HepG2 (cell line): ENCODE measurements around the gene NDN. TPM values are rescaled to one million over a fixed set of nuclear protein-coding genes. Genes with fewer than 3 reads are reported as not detected.

ENCODE experiments used
- ATM ChIP-seq: fragments of 450-650 bp; IDR thresholded peaks from 2 replicates; pipeline ENCODE4 v1.7.1; 2017; ENCODE audit warnings: mild to moderate bottlenecking, borderline replicate concordance
- CREBL2 ChIP-seq: sonication (generic); formaldehyde crosslinking; IDR thresholded peaks from 2 replicates; pipeline ENCODE4 v1.8.1; 2023; ENCODE audit warnings: missing genetic modification reagents, mild to moderate bottlenecking, borderline replicate concordance
- FOXK1 ChIP-seq: sonication (generic); formaldehyde crosslinking; IDR thresholded peaks from 2 replicates; pipeline ENCODE4 v1.4.0; 2020; ENCODE audit warnings: low read depth, missing genetic modification reagents, borderline replicate concordance
- HMG20B ChIP-seq: conservative IDR thresholded peaks from 2 replicates; pipeline ENCODE4 v1.6.1; 2016; ENCODE audit warnings: missing genetic modification reagents, missing compliant biosample characterization
- RAD21 ChIP-seq: fragments of 450-650 bp; formaldehyde crosslinking; IDR thresholded peaks from 2 replicates; pipeline ENCODE4 v1.5.0; 2020; ENCODE audit warnings: mild to moderate bottlenecking
- SNAPC2 ChIP-seq: sonication (generic); formaldehyde crosslinking; IDR thresholded peaks from 2 replicates; pipeline ENCODE4 v1.8.1; 2022; ENCODE audit warnings: mild to moderate bottlenecking, missing genetic modification reagents
- SNAPC4 ChIP-seq: sonication (generic); formaldehyde crosslinking; IDR thresholded peaks from 2 replicates; pipeline ENCODE4 v1.4.0; 2020; ENCODE audit warnings: mild to moderate bottlenecking, missing genetic modification reagents
- XBP1 ChIP-seq: sonication (generic); formaldehyde crosslinking; IDR thresholded peaks from 2 replicates; pipeline ENCODE4 v1.5.0; 2020; ENCODE audit warnings: missing genetic modification reagents
- ZBTB33 ChIP-seq: sonication (generic); formaldehyde crosslinking; IDR thresholded peaks from 2 replicates; pipeline ENCODE4 v1.4.0; 2020; ENCODE audit warnings: missing genetic modification reagents
- ZNF530 ChIP-seq: sonication (generic); formaldehyde crosslinking; IDR thresholded peaks from 2 replicates; pipeline ENCODE4 v1.5.0; 2020; ENCODE audit warnings: low read depth, mild to moderate bottlenecking, missing genetic modification reagents
- ZNF552 ChIP-seq: sonication (generic); formaldehyde crosslinking; IDR thresholded peaks from 2 replicates; pipeline ENCODE4 v1.9.0; 2022; ENCODE audit warnings: missing genetic modification reagents, mild to moderate bottlenecking, borderline replicate concordance
- ZNF577 ChIP-seq: sonication (generic); formaldehyde crosslinking; IDR thresholded peaks from 2 replicates; pipeline ENCODE4 v1.4.0; 2020; ENCODE audit warnings: mild to moderate bottlenecking, low read depth, missing genetic modification reagents, borderline replicate concordance
- ZNF773 ChIP-seq: sonication (generic); formaldehyde crosslinking; IDR thresholded peaks from 2 replicates; pipeline ENCODE4 v1.4.0; 2020; ENCODE audit warnings: missing genetic modification reagents, borderline replicate concordance
- ZNF780A ChIP-seq: sonication (generic); formaldehyde crosslinking; IDR thresholded peaks from 2 replicates; pipeline ENCODE4 v1.8.0; 2022; ENCODE audit warnings: mild to moderate bottlenecking, missing genetic modification reagents, moderate library complexity
- polyA plus RNA-seq, 8 experiments: library from polyadenylated mRNA; depleted of rRNA in 3 of 8; stranded (reverse) in 7 of 8; unstranded in 1 of 8; fragments of >200 nt; fragmentation: Illumina TruSeq in 4 of 8; extraction: Trizol in 4 of 8; gene quantifications; 2 replicates each; pipeline versions ENCODE4 v1.2.1 to v1.2.3, GENCODE V29; 2011 to 2016; ENCODE audit warnings: low read depth in 4 of 8, missing spikeins in 1 of 8, mixed read lengths in 1 of 8; ENCODE audit not compliant: insufficient read depth in 1 of 8
- total RNA-seq, 5 experiments: library from RNA; depleted of rRNA; stranded (reverse); fragments of >200 nt; fragmentation: Illumina TruSeq; extraction: Trizol; gene quantifications; 2 replicates each; pipeline ENCODE4 v1.2.3, GENCODE V29; 2016; ENCODE audit warnings: low read depth in 1 of 5
- TF ChIP-seq, protein P1 (sequence below): sonication (generic); formaldehyde crosslinking; IDR thresholded peaks from 2 replicates; pipeline ENCODE4 v1.5.1; 2020; ENCODE audit warnings: mild to moderate bottlenecking, missing genetic modification reagents, borderline replicate concordance
- TF ChIP-seq, protein P2 (sequence below): sonication (generic); formaldehyde crosslinking; IDR thresholded peaks from 2 replicates; pipeline ENCODE4 v1.5.0; 2020; ENCODE audit warnings: missing genetic modification reagents

Gene NDN
- total and polyA plus RNA-seq, 2 of the 13 experiments (the other 11 are each of a cell fraction or from before 2014, with no cell fraction given), result 0.03 TPM; not detected in 1

DNA sequence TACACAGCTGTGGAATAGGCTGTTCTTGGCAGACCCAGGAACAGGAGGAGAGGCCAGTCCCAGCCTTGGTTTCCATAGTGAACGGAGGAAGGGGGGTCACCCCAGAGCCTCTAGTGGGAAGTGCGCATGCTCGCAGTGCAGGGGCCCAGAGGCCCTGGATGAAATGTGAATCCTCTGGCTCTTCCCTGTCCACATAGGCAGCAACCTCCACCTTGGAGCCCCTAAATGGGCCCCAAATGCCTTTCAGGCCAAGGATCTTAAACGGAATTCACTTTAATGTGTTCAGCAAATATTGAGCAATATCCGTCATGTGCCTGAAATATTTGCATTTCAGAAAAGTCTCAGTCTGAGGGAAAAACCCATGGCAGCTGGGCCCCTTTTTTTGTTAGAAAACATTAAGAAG is 3.3 kb upstream of the NDN start (continued):
- TF ChIP-seq SNAPC2 (CRISPR knock-in tag) (no peak), XBP1 (CRISPR knock-in tag) (no peak), CREBL2 (CRISPR knock-in tag) (no peak), ZNF577 (CRISPR knock-in tag) (no peak), RAD21 (CRISPR knock-in tag) (no peak), SNAPC4 (CRISPR knock-in tag) (no peak), FOXK1 (CRISPR knock-in tag) (peak; percentile 78; the same call in 1 of the 2 replicates), ZNF530 (CRISPR knock-in tag) (no peak), ZBTB33 (CRISPR knock-in tag) (no peak), ZNF773 (no peak), ZNF780A (no peak), HMG20B (CRISPR knock-in tag) (peak; percentile 66; the same call in 1 of the 2 replicates), ATM (no peak), ZNF552 (no peak)
- TF ChIP-seq, protein P1, sequence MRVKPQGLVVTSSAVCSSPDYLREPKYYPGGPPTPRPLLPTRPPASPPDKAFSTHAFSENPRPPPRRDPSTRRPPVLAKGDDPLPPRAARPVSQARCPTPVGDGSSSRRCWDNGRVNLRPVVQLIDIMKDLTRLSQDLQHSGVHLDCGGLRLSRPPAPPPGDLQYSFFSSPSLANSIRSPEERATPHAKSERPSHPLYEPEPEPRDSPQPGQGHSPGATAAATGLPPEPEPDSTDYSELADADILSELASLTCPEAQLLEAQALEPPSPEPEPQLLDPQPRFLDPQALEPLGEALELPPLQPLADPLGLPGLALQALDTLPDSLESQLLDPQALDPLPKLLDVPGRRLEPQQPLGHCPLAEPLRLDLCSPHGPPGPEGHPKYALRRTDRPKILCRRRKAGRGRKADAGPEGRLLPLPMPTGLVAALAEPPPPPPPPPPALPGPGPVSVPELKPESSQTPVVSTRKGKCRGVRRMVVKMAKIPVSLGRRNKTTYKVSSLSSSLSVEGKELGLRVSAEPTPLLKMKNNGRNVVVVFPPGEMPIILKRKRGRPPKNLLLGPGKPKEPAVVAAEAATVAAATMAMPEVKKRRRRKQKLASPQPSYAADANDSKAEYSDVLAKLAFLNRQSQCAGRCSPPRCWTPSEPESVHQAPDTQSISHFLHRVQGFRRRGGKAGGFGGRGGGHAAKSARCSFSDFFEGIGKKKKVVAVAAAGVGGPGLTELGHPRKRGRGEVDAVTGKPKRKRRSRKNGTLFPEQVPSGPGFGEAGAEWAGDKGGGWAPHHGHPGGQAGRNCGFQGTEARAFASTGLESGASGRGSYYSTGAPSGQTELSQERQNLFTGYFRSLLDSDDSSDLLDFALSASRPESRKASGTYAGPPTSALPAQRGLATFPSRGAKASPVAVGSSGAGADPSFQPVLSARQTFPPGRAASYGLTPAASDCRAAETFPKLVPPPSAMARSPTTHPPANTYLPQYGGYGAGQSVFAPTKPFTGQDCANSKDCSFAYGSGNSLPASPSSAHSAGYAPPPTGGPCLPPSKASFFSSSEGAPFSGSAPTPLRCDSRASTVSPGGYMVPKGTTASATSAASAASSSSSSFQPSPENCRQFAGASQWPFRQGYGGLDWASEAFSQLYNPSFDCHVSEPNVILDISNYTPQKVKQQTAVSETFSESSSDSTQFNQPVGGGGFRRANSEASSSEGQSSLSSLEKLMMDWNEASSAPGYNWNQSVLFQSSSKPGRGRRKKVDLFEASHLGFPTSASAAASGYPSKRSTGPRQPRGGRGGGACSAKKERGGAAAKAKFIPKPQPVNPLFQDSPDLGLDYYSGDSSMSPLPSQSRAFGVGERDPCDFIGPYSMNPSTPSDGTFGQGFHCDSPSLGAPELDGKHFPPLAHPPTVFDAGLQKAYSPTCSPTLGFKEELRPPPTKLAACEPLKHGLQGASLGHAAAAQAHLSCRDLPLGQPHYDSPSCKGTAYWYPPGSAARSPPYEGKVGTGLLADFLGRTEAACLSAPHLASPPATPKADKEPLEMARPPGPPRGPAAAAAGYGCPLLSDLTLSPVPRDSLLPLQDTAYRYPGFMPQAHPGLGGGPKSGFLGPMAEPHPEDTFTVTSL (CRISPR knock-in tag), result peak; percentile 78; the same call in 1 of the 2 replicates
- TF ChIP-seq, protein P2, sequence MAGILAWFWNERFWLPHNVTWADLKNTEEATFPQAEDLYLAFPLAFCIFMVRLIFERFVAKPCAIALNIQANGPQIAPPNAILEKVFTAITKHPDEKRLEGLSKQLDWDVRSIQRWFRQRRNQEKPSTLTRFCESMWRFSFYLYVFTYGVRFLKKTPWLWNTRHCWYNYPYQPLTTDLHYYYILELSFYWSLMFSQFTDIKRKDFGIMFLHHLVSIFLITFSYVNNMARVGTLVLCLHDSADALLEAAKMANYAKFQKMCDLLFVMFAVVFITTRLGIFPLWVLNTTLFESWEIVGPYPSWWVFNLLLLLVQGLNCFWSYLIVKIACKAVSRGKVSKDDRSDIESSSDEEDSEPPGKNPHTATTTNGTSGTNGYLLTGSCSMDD (CRISPR knock-in tag), result no peak
